OCI-LY1 (cell line): ENCODE data around the gene TIMP2.

Experiments used
- H2AFZ ChIP-seq: fragments of 200-600 bp; sonication (generic), shearing (Covaris generic); 2 replicates; pipeline ENCODE4 v1.6.0; 2014; ENCODE audit warnings: antibody characterized with exemption, mild to moderate bottlenecking, low read length
- H3F3A ChIP-seq: fragments of 200-600 bp; sonication (generic), shearing (Covaris generic); 2 replicates; pipeline ENCODE4 v1.6.0; 2014; ENCODE audit warnings: mild to moderate bottlenecking, antibody characterized with exemption, low read length, moderate library complexity; ENCODE audit not compliant: insufficient read depth
- H3K27ac ChIP-seq: fragments of 200-600 bp; sonication (generic); 2 replicates; pipeline ENCODE4 v1.5.1; 2014; ENCODE audit warnings: low read length, mixed run types, mild to moderate bottlenecking, low read depth; ENCODE audit not compliant: poor library complexity, severe bottlenecking
- H3K27me3 ChIP-seq: fragments of 200-600 bp; sonication (generic); 2 replicates; pipeline ENCODE4 v1.6.0; 2014; ENCODE audit warnings: antibody characterized with exemption, mild to moderate bottlenecking, low read length, moderate library complexity; ENCODE audit not compliant: insufficient read depth
- H3K36me3 ChIP-seq: fragments of 200-600 bp; sonication (generic); 2 replicates; pipeline ENCODE4 v1.6.1; 2014; ENCODE audit warnings: mild to moderate bottlenecking, antibody characterized with exemption, low read length, moderate library complexity, mixed read lengths; ENCODE audit not compliant: insufficient read depth
- H3K4me1 ChIP-seq: fragments of 200-600 bp; sonication (generic); 2 replicates; pipeline ENCODE4 v1.5.1; 2014; ENCODE audit warnings: mild to moderate bottlenecking, low read length, moderate library complexity; ENCODE audit not compliant: insufficient read depth, severe bottlenecking
- H3K4me2 ChIP-seq: fragments of 200-600 bp; sonication (generic), shearing (Covaris generic); 2 replicates; pipeline ENCODE4 v1.6.1; 2014; ENCODE audit warnings: low read length
- H3K4me3 ChIP-seq: fragments of 200-600 bp; sonication (generic); 2 replicates; pipeline ENCODE4 v1.5.1; 2014; ENCODE audit warnings: low read length, low read depth, mild to moderate bottlenecking, mixed read lengths; ENCODE audit not compliant: poor library complexity, severe bottlenecking
- H3K79me2 ChIP-seq: fragments of 200-600 bp; shearing (Covaris generic); 2 replicates; pipeline ENCODE4 v1.6.1; 2016; ENCODE audit warnings: mixed run types, low read length, mixed read lengths; ENCODE audit not compliant: insufficient read depth
- H3K9ac ChIP-seq: fragments of 200-600 bp; sonication (generic), shearing (Covaris generic); 2 replicates; pipeline ENCODE4 v1.6.1; 2014; ENCODE audit warnings: mild to moderate bottlenecking, low read length, mixed read lengths
- H3K9me2 ChIP-seq: fragments of 200-600 bp; sonication (generic), shearing (Covaris generic); 2 replicates; pipeline ENCODE4 v1.6.1; 2014; ENCODE audit warnings: low read depth, mild to moderate bottlenecking, low read length, mixed read lengths
- H3K9me3 ChIP-seq: fragments of 200-600 bp; shearing (Covaris generic); 2 replicates; pipeline ENCODE4 v1.6.1; 2014; ENCODE audit warnings: low read length, mixed read lengths
- H4K20me1 ChIP-seq: fragments of 200-600 bp; sonication (generic), shearing (Covaris generic); 2 replicates; pipeline ENCODE4 v1.6.0; 2016; ENCODE audit warnings: mild to moderate bottlenecking, low read length; ENCODE audit not compliant: insufficient read depth
- EZH2 ChIP-seq: fragments of 200-600 bp; sonication (generic), shearing (Covaris generic); IDR thresholded peaks from 2 replicates; pipeline ENCODE4 v1.8.0; 2017; ENCODE audit warnings: borderline replicate concordance, mixed run types, mild to moderate bottlenecking, antibody characterized with exemption, low read length, moderate library complexity, mixed read lengths
- TF ChIP-seq, protein P1 (sequence below): fragments of 200-600 bp; sonication (generic), shearing (Covaris generic); IDR thresholded peaks from 2 replicates; pipeline ENCODE4 v1.5.1; 2017; ENCODE audit warnings: mild to moderate bottlenecking, antibody characterized with exemption, low read length, moderate library complexity, mixed read lengths

The TIMP2 gene

DNA sequence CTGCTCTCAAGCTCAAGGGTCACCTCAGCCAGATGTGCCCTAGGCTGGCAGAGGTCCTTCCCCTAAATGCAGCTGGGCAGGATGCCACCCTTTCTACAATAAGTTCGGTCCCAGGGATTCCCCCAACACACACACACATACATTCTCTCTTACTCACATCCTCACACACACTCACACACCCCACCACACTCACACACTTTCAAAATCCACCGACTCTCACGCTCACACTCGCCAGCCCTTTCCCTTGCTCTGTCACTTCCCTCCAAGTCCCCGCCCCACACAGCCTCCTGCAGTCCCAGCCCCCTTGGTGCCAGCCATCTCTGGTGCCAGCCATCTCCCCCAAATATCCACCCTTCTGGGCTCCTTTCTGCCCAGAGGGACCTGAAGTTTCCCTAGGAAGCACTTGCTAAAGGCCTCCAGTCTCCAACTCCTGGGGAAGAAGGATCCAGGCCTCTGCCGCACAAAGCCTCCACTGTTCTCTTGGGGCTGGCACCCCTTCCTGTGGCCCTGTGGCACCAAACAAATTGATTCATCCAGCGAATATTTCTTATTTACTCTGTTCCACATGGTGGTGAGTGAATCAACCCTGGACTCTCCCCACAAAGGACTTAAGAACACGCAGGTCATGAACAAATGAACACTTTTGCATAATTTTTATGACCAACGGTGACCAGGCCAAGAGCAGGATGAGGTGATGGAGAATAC is 80.7 kb downstream of the TIMP2 start:
- H2AFZ ChIP-seq = no peak overlapping the region

DNA sequence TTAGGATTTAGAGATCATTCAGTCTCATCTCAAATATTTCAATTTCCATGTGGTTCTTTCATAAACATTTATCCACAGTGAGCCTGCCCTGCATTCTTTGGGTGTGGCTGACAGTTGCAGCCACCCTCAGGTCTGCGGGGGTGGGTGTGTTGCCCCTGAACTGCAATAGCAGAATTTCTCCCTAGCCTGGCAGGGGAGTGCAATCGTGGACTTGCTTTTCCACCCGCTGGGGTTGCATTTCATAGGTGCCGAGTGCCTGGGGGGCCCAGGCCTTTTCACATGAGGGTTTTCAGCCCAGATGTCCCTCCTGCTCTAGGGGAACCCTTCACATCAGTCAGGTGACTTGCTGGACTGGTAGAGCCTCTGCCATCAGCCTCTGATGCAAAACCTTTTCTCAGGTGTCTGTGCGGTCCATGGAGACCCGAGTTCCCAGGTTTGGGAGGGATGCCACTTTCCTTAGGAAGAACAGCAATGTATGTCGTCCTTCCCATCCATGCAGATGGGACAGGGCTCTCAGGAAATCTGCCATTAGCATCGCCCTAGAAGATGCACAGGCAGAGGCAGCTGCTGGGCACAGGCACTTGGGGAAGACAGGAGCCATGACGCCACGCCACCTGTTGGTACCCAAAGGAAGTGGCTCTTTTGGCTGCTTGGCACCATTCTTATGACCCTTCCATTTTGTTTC is 82.2 kb downstream of the TIMP2 start:
- Histone ChIP-seq H2AFZ (no peak overlapping the region), H3K9ac (no peak overlapping the region), H3F3A (no peaks in the 10 kb centered on the region), H3K79me2 (peaks cover 24% of the 10 kb centered on the region), H3K4me1 (peaks cover 30% of the 10 kb centered on the region), H3K4me2 (peak overlapping the region; percentile 4; the same call in 1 of the 2 replicates), H3K36me3 (peaks cover 2% of the 10 kb centered on the region; the same call in 1 of the 2 replicates), H3K9me3 (no peaks in the 10 kb centered on the region), H4K20me1 (no peaks in the 10 kb centered on the region), H3K27ac (no peak overlapping the region), H3K27me3 (no peaks in the 10 kb centered on the region), H3K9me2 (no peaks in the 10 kb centered on the region), H3K4me3 (no peak overlapping the region)
- TF ChIP-seq EZH2 = no peak
- TF ChIP-seq, protein P1, sequence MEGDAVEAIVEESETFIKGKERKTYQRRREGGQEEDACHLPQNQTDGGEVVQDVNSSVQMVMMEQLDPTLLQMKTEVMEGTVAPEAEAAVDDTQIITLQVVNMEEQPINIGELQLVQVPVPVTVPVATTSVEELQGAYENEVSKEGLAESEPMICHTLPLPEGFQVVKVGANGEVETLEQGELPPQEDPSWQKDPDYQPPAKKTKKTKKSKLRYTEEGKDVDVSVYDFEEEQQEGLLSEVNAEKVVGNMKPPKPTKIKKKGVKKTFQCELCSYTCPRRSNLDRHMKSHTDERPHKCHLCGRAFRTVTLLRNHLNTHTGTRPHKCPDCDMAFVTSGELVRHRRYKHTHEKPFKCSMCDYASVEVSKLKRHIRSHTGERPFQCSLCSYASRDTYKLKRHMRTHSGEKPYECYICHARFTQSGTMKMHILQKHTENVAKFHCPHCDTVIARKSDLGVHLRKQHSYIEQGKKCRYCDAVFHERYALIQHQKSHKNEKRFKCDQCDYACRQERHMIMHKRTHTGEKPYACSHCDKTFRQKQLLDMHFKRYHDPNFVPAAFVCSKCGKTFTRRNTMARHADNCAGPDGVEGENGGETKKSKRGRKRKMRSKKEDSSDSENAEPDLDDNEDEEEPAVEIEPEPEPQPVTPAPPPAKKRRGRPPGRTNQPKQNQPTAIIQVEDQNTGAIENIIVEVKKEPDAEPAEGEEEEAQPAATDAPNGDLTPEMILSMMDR = peak; percentile 84

More for the DNA sequence above, 80.7 kb downstream of the TIMP2 start:
- no peaks in the 10 kb centered on the region for H3F3A ChIP-seq
- TF ChIP-seq, protein P1 = no peak
- no peak for TF ChIP-seq EZH2
- H3K27me3 ChIP-seq = no peaks in the 10 kb centered on the region
- no peaks in the 10 kb centered on the region for H3K36me3 ChIP-seq
- no peaks in the 10 kb centered on the region for H3K9me2 ChIP-seq
- peaks cover 9% of the 10 kb centered on the region for H3K79me2 ChIP-seq
- H3K27ac ChIP-seq = no peak overlapping the region
- H3K9me3 ChIP-seq = no peaks in the 10 kb centered on the region
- H3K9ac ChIP-seq = no peak overlapping the region
- H3K4me2 ChIP-seq = no peak overlapping the region
- H4K20me1 ChIP-seq = no peaks in the 10 kb centered on the region
- peaks cover 18% of the 10 kb centered on the region for H3K4me1 ChIP-seq
- H3K4me3 ChIP-seq = no peak overlapping the region

DNA sequence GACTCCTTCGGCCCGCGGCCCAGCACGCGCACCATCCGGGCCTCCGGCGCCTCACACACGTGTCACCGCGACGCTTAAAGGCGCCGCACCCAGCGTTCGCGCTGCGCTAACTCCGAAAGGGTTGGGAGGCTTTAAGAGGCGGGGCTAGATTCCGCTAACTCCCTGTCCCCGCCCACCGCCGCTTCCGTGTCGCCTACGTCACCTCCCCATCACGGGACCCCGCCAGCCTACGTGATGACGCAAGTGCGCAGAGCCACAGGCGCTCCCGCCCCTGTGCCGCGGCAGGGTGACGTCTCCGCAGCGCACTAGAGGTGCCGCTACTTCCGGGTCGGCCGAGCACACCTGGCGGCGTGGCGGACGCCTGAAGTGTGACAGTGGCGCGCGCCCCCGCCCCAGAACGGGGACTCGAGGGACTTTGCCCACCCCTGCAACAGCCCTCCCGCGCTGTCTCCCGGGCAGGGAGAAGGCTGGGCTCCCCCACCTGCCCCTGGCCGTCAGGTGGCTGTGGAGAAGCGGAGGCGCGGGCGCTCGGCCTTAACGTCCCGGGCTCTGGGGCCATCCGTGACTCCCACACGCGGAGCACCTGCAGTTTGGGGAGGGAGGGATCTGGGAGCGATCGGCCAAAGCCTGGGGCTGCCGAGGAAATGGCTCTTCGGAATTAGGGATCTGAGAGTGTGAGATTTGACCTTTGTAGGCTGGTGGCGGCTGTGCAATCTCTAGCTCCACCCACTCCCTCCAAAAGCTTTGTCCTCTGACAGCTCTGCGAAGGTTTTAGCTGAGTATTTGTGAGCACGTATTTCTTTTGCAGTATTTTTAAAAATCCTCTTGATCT is 84.2 kb downstream of the TIMP2 start, which contains the start of gene USP36:
TSS of gene USP36 (minus strand) at position 35 of the 832 bp plus-strand sequence. CDS start 4,451 bp downstream, outside the sequence.
- H3K27me3 ChIP-seq = no peaks in the 10 kb centered on the region
- H3K79me2 ChIP-seq = peaks cover 27% of the 10 kb centered on the region
- H3K9me2 ChIP-seq = no peaks in the 10 kb centered on the region
- H3K9ac ChIP-seq = peak within 1 kb of the TSS; percentile 88
- H3F3A ChIP-seq = no peaks in the 10 kb centered on the region
- H3K4me1 ChIP-seq = peaks cover 30% of the 10 kb centered on the region
- H3K4me2 ChIP-seq = peak within 1 kb of the TSS; percentile 89
- no peak within 1 kb of the TSS; the same call in 1 of the 2 replicates for H2AFZ ChIP-seq
- peaks cover 22% of the 10 kb centered on the region for H3K36me3 ChIP-seq
- H3K27ac ChIP-seq = peak within 1 kb of the TSS; percentile 55
- TF ChIP-seq, protein P1 = no peak; the same call in 1 of the 2 replicates
- no peak for TF ChIP-seq EZH2
- H3K4me3 ChIP-seq = peak within 1 kb of the TSS; percentile 70
- H4K20me1 ChIP-seq = no peaks in the 10 kb centered on the region
- no peaks in the 10 kb centered on the region for H3K9me3 ChIP-seq
